Breast epithelium (tissue), 3 donors: ENCODE measurements around the gene ARHGAP18.

Source experiments
- CTCF ChIP-seq, 3 donors: fragments of 450-650 bp; IDR thresholded peaks; one replicate each; pipeline ENCODE4 v1.5.1; 2016 to 2017; ENCODE audit warnings: antibody characterized with exemption in 3 of 3, mild to moderate bottlenecking in 3 of 3, moderate library complexity in 3 of 3
- POLR2AphosphoS5 ChIP-seq, 3 donors: sonication (generic); formaldehyde crosslinking; IDR thresholded peaks; one replicate each; pipeline ENCODE4 v1.6.1; 2017; ENCODE audit warnings: antibody characterized with exemption in 3 of 3

- TF ChIP-seq CTCF (IDR thresholded peaks at IDR 0.05) (no peak), POLR2AphosphoS5 (IDR thresholded peaks at IDR 0.05) (no peak)
Observed at GRCh38 chr6:129646642-129647041, 63.3 kb downstream of the ARHGAP18 start.
